K562 (cell line): Measurements from ENCODE around the gene CREB3L1. TPM values are rescaled to one million over a fixed set of nuclear protein-coding genes. Genes with fewer than 3 reads are reported as not detected.

ENCODE experiments used
- BCOR ChIP-seq: fragments of 450-650 bp; IDR thresholded peaks from 2 replicates; pipeline ENCODE4 v1.6.1; 2016
- CAMTA2 ChIP-seq: fragments of 250-450 bp; sonication (Bioruptor Pico); conservative IDR thresholded peaks from 2 replicates; pipeline ENCODE4 v1.5.1; 2022
- EP300 ChIP-seq: IDR thresholded peaks from 2 replicates; pipeline ENCODE4 v1.6.1; 2012; ENCODE audit warnings: low read length, improper control_type of control experiment
- HDAC2 ChIP-seq: fragments of 450-650 bp; IDR thresholded peaks from 2 replicates; pipeline ENCODE4 v1.6.1; 2016; ENCODE audit warnings: mild to moderate bottlenecking
- HIVEP1 ChIP-seq: fragments of 250-450 bp; sonication (Bioruptor Pico); IDR thresholded peaks from 2 replicates; pipeline ENCODE4 v1.4.0; 2020; ENCODE audit warnings: mild to moderate bottlenecking
- HOXB6 ChIP-seq: fragments of 250-450 bp; sonication (Bioruptor Pico); IDR thresholded peaks from 2 replicates; pipeline ENCODE4 v1.5.1; 2022; ENCODE audit warnings: mild to moderate bottlenecking, borderline replicate concordance
- MXI1 ChIP-seq: IDR thresholded peaks from 2 replicates; pipeline ENCODE4 v1.6.1; 2011; ENCODE audit warnings: low read depth, mild to moderate bottlenecking, improper control_type of control experiment, low read length
- NELFE ChIP-seq: IDR thresholded peaks from 2 replicates; pipeline ENCODE4 v1.6.1; 2011; ENCODE audit warnings: mild to moderate bottlenecking; ENCODE audit not compliant: insufficient read depth, insufficient read length
- NFATC3 ChIP-seq: fragments of 450-650 bp; IDR thresholded peaks from 2 replicates; pipeline ENCODE4 v1.6.1; 2017; ENCODE audit warnings: mild to moderate bottlenecking
- NFE2 ChIP-seq: IDR thresholded peaks from 2 replicates; pipeline ENCODE4 v1.6.1; 2014; ENCODE audit warnings: antibody characterized with exemption, low read depth
- NUFIP1 ChIP-seq: fragments of 450-650 bp; IDR thresholded peaks from 2 replicates; pipeline ENCODE4 v1.6.1; 2018; ENCODE audit not compliant: partially characterized antibody
- RAD21 ChIP-seq, 2 experiments: fragments of 250-450 bp in 1 of 2; fragments of 450-650 bp in 1 of 2; sonication (Bioruptor Pico) in 1 of 2; formaldehyde crosslinking in 1 of 2; IDR thresholded peaks in 1 of 2; conservative IDR thresholded peaks in 1 of 2; 2 replicates each; pipeline versions ENCODE4 v1.4.0 to v1.8.0; 2020 to 2022; ENCODE audit warnings: mild to moderate bottlenecking in 2 of 2, moderate library complexity in 1 of 2
- SAFB2 ChIP-seq: fragments of 200-400 bp; formaldehyde crosslinking; IDR thresholded peaks from 2 replicates; pipeline ENCODE4 v1.6.1; 2018; ENCODE audit warnings: borderline replicate concordance, low read length, low read depth, moderate library complexity; ENCODE audit not compliant: severe bottlenecking
- TARDBP ChIP-seq: fragments of 450-650 bp; IDR thresholded peaks from 2 replicates; pipeline ENCODE4 v1.6.1; 2016
- ZKSCAN1 ChIP-seq: fragments of 150-350 bp; IDR thresholded peaks from 2 replicates; pipeline ENCODE4 v1.6.1; 2016; ENCODE audit warnings: low read depth, low read length
- ZNF347 ChIP-seq: fragments of 450-650 bp; formaldehyde crosslinking; IDR thresholded peaks from 2 replicates; pipeline ENCODE4 v1.4.0; 2020; ENCODE audit warnings: low read depth, mild to moderate bottlenecking, moderate library complexity
- ZNF445 ChIP-seq: fragments of 250-450 bp; sonication (Bioruptor Pico); IDR thresholded peaks from 2 replicates; pipeline ENCODE4 v1.4.0; 2020; ENCODE audit warnings: low read depth, mild to moderate bottlenecking, moderate library complexity
- polyA plus RNA-seq, 8 experiments: library from polyadenylated mRNA; depleted of rRNA in 4 of 8; stranded (reverse) in 5 of 8; unstranded in 3 of 8; fragments of >200 nt; fragmentation: Nextera tagmentation in 2 of 8; fragmentation: Illumina TruSeq in 1 of 8; extraction: Ambion mirVana in 2 of 8; extraction: Trizol in 1 of 8; gene quantifications; 2 replicates each; pipeline versions ENCODE4 v1.2.1 to v1.2.3, GENCODE V29; 2011 to 2014; ENCODE audit warnings: inconsistent platforms in 1 of 8, missing spikeins in 1 of 8
- total RNA-seq, 7 experiments: library from RNA; depleted of rRNA in 6 of 7; stranded (reverse); fragments of >200 nt in 6 of 7; fragmentation: Illumina TruSeq in 2 of 7; extraction: Trizol in 2 of 7; gene quantifications; 2 replicates each; pipeline versions ENCODE4 v1.2.1 to v1.2.3, GENCODE V29; 2011 to 2021; ENCODE audit warnings: low replicate concordance in 1 of 7
- TF ChIP-seq, protein P1 (sequence below): fragments of 150-350 bp; conservative IDR thresholded peaks from 2 replicates; pipeline ENCODE4 v1.6.1; 2014; ENCODE audit warnings: low read length
- TF ChIP-seq, protein P2 (sequence below): sonication (generic); formaldehyde crosslinking; IDR thresholded peaks from 2 replicates; pipeline ENCODE4 v1.8.0; 2022; ENCODE audit warnings: mild to moderate bottlenecking, missing genetic modification reagents
- TF ChIP-seq, protein P3 (sequence below): fragments of 450-650 bp; IDR thresholded peaks from 2 replicates; pipeline ENCODE4 v1.6.1; 2018; ENCODE audit not compliant: partially characterized antibody

CREB3L1 gene
- total and polyA plus RNA-seq, 9 of the 15 experiments (the other 6 are each of a cell fraction or from before 2014, with no cell fraction given), result 1.2 to 27.6 (median 3.7) TPM

DNA sequence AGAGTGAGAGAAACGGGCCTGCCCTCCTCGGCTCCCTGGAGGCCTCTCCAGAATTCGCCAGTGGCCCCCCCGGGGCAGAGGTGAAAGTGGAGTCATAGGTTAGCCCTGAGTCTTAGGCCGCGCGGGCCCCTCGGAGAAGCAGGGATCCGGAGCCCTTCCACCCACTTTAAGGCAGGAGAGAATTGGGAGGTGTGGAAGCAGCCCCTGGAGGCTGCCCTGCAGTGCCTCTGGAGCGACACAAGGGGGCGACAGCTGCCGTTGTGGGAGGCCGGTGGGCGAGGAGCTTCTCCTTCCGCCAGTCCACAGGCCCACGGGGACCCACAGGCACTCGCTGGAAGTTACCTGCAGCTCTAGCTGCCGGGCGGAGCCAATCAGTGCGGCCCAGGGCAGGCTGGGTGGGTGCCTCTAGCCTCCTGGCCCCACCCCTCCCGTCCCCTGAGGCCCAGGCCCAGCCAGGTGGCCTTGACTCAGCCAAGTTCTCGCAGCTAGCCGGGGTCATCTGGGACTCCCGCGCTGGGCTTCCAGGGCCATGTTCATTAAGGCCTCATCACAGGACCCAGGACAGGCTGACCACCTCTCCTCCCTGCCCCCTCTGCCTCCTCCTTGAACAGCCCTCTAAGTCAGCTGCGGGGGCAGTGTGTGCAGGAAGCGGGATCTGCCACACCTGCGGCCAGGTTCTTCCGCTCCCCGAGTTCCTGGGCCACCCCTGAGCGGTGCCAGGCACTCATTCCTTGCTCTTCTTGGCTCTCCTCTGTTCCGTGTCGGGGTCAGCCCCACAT, 74.8 kb downstream of the CREB3L1 start (continued):
- TF ChIP-seq HIVEP1 (CRISPR knock-in tag) (no peak), CAMTA2 (CRISPR knock-in tag) (no peak), ZKSCAN1 (no peak), HOXB6 (CRISPR knock-in tag) (no peak), EP300 (no peak), SAFB2 (no peak), ZNF445 (CRISPR knock-in tag) (no peak), NFE2 (no peak), NFATC3 (no peak), MXI1 (no peak), ZNF347 (no peak), RAD21 (CRISPR knock-in tag; conservative IDR thresholded peaks at IDR 0.05 in 1 of 2, IDR thresholded peaks at IDR 0.05 in 1 of 2) (peak; percentile 79 to 87), BCOR (no peak), NUFIP1 (no peak), NELFE (no peak), HDAC2 (no peak), TARDBP (no peak)
- TF ChIP-seq, protein P1, sequence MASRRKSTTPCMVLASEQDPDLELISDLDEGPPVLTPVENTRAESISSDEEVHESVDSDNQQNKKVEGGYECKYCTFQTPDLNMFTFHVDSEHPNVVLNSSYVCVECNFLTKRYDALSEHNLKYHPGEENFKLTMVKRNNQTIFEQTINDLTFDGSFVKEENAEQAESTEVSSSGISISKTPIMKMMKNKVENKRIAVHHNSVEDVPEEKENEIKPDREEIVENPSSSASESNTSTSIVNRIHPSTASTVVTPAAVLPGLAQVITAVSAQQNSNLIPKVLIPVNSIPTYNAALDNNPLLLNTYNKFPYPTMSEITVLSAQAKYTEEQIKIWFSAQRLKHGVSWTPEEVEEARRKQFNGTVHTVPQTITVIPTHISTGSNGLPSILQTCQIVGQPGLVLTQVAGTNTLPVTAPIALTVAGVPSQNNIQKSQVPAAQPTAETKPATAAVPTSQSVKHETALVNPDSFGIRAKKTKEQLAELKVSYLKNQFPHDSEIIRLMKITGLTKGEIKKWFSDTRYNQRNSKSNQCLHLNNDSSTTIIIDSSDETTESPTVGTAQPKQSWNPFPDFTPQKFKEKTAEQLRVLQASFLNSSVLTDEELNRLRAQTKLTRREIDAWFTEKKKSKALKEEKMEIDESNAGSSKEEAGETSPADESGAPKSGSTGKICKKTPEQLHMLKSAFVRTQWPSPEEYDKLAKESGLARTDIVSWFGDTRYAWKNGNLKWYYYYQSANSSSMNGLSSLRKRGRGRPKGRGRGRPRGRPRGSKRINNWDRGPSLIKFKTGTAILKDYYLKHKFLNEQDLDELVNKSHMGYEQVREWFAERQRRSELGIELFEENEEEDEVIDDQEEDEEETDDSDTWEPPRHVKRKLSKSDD, result no peak
- TF ChIP-seq, protein P2, sequence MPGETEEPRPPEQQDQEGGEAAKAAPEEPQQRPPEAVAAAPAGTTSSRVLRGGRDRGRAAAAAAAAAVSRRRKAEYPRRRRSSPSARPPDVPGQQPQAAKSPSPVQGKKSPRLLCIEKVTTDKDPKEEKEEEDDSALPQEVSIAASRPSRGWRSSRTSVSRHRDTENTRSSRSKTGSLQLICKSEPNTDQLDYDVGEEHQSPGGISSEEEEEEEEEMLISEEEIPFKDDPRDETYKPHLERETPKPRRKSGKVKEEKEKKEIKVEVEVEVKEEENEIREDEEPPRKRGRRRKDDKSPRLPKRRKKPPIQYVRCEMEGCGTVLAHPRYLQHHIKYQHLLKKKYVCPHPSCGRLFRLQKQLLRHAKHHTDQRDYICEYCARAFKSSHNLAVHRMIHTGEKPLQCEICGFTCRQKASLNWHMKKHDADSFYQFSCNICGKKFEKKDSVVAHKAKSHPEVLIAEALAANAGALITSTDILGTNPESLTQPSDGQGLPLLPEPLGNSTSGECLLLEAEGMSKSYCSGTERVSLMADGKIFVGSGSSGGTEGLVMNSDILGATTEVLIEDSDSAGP (CRISPR knock-in tag), result no peak
- TF ChIP-seq, protein P3, sequence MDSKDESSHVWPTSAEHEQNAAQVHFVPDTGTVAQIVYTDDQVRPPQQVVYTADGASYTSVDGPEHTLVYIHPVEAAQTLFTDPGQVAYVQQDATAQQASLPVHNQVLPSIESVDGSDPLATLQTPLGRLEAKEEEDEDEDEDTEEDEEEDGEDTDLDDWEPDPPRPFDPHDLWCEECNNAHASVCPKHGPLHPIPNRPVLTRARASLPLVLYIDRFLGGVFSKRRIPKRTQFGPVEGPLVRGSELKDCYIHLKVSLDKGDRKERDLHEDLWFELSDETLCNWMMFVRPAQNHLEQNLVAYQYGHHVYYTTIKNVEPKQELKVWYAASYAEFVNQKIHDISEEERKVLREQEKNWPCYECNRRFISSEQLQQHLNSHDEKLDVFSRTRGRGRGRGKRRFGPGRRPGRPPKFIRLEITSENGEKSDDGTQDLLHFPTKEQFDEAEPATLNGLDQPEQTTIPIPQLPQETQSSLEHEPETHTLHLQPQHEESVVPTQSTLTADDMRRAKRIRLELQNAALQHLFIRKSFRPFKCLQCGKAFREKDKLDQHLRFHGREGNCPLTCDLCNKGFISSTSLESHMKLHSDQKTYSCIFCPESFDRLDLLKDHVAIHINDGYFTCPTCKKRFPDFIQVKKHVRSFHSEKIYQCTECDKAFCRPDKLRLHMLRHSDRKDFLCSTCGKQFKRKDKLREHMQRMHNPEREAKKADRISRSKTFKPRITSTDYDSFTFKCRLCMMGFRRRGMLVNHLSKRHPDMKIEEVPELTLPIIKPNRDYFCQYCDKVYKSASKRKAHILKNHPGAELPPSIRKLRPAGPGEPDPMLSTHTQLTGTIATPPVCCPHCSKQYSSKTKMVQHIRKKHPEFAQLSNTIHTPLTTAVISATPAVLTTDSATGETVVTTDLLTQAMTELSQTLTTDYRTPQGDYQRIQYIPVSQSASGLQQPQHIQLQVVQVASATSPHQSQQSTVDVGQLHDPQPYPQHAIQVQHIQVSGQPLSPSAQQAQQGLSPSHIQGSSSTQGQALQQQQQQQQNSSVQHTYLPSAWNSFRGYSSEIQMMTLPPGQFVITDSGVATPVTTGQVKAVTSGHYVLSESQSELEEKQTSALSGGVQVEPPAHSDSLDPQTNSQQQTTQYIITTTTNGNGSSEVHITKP, result no peak
